ENCODE results near the gene RGS7BP. TPM values are rescaled to one million over a fixed set of nuclear protein-coding genes. Genes with fewer than 3 reads are reported as not detected.

Gene RGS7BP
- total RNA-seq, 1 experiment from 2014 or later: not detected

DNA sequence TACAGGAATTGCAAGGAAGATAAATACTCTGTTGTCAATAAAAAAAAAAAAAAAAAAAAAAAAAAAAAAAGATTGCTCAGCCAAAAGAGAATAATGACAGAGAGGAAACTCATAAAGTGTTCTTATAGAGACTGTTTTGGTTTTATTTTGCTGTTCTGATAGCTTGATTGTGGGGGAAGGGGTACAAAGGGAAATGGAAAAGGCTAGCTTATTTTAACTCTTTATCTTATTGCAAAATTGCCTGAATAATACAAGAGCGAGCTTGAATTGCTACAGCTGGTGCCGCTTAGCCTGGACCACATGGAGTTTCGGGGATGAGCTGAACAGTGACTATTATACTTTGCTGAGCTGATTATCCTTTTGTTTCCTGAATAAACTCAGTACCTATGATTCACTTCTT lies 153.5 kb downstream of the RGS7BP start:
- intact Hi-C loops (cut with micrococcal nuclease; ENCODE audit: unreplicated experiment): no loop called here
- ATAC-seq (no peak), DNase-seq (ENCODE audit: low read depth, low spot score) (no peak)
- Histone ChIP-seq H3K9me3 (ENCODE audit: control insufficient read depth, insufficient read depth, low read depth, low read length) (no peaks in the 10 kb centered on the region), H3K27ac (ENCODE audit: low read length) (no peak overlapping the region), H3K4me3 (ENCODE audit: low read depth in 2 of 2, low read length in 2 of 2) (no peak overlapping the region), H3K27me3 (ENCODE audit: control insufficient read depth, insufficient read depth, low read length) (peaks cover 3% of the 10 kb centered on the region; the same call in 1 of the 2 replicates), H3K36me3 (ENCODE audit: control insufficient read depth, insufficient read depth, low read length) (no peaks in the 10 kb centered on the region), H3K4me1 (ENCODE audit: control insufficient read depth, insufficient read depth, low read length) (no peaks in the 10 kb centered on the region)
- ChIA-PET POLR2A (interaction anchor here (0.7 kb wide), 1 partner anchor 90 kb away, joined by 7 read pairs; no protein-coding TSS in a partner anchor), CTCF (no interaction called here)
- in situ Hi-C loops (cut with HindIII; ENCODE audit: low pct_unique_long_range_greater_than_20kb, low sequenced_read_pairs): no loop called here
- no TSS peak for BruUV-seq (replicated peaks)
- TF ChIP-seq SIN3A (IDR thresholded peaks at IDR 0.05; ENCODE audit: borderline replicate concordance, insufficient read depth, low read depth, low read length) (no peak), POLR2AphosphoS5 (IDR thresholded peaks at IDR 0.05; ENCODE audit: low read depth, low read length) (no peak), TCF7L2 (IDR thresholded peaks at IDR 0.05; ENCODE audit: low read depth, low read length) (no peak)
- TF ChIP-seq, protein P1, sequence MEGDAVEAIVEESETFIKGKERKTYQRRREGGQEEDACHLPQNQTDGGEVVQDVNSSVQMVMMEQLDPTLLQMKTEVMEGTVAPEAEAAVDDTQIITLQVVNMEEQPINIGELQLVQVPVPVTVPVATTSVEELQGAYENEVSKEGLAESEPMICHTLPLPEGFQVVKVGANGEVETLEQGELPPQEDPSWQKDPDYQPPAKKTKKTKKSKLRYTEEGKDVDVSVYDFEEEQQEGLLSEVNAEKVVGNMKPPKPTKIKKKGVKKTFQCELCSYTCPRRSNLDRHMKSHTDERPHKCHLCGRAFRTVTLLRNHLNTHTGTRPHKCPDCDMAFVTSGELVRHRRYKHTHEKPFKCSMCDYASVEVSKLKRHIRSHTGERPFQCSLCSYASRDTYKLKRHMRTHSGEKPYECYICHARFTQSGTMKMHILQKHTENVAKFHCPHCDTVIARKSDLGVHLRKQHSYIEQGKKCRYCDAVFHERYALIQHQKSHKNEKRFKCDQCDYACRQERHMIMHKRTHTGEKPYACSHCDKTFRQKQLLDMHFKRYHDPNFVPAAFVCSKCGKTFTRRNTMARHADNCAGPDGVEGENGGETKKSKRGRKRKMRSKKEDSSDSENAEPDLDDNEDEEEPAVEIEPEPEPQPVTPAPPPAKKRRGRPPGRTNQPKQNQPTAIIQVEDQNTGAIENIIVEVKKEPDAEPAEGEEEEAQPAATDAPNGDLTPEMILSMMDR (IDR thresholded peaks at IDR 0.05): no peak
- TF ChIP-seq, protein P2, sequence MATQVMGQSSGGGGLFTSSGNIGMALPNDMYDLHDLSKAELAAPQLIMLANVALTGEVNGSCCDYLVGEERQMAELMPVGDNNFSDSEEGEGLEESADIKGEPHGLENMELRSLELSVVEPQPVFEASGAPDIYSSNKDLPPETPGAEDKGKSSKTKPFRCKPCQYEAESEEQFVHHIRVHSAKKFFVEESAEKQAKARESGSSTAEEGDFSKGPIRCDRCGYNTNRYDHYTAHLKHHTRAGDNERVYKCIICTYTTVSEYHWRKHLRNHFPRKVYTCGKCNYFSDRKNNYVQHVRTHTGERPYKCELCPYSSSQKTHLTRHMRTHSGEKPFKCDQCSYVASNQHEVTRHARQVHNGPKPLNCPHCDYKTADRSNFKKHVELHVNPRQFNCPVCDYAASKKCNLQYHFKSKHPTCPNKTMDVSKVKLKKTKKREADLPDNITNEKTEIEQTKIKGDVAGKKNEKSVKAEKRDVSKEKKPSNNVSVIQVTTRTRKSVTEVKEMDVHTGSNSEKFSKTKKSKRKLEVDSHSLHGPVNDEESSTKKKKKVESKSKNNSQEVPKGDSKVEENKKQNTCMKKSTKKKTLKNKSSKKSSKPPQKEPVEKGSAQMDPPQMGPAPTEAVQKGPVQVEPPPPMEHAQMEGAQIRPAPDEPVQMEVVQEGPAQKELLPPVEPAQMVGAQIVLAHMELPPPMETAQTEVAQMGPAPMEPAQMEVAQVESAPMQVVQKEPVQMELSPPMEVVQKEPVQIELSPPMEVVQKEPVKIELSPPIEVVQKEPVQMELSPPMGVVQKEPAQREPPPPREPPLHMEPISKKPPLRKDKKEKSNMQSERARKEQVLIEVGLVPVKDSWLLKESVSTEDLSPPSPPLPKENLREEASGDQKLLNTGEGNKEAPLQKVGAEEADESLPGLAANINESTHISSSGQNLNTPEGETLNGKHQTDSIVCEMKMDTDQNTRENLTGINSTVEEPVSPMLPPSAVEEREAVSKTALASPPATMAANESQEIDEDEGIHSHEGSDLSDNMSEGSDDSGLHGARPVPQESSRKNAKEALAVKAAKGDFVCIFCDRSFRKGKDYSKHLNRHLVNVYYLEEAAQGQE (IDR thresholded peaks at IDR 0.05; ENCODE audit: insufficient read depth in 1 of 2, low read depth in 2 of 2, low read length in 1 of 2): no peak

Other genes with a start within 250 kb of the RGS7BP start
- not detected for gene SHISAL2B, start 184.5 kb downstream of the RGS7BP start, total RNA-seq (2021; ENCODE audit: unreplicated experiment)

All from Panc1 (cell line).